ENCODE data around the gene TGFBR3.

TGFBR3 gene

GRCh38 chr1:91647061-91647460 is 238.9 kb downstream of the TGFBR3 start:
- in situ Hi-C loops (cut with HindIII; ENCODE audit: low pct_ligation_motif_present, low sequenced_read_pairs), result no loop called here
- Histone ChIP-seq H3K27ac (no peak overlapping the region), H3K4me3 (ENCODE audit: low read depth, low read length) (no peak overlapping the region), H3K27me3 (replicated peaks) (no peaks in the 10 kb centered on the region), H3K36me3 (replicated peaks) (no peaks in the 10 kb centered on the region)
- TF ChIP-seq CTCF (IDR thresholded peaks at IDR 0.05; ENCODE audit: low read depth, low read length, missing control alignments), result no peak
- DNase-seq, result no peak

GRCh38 chr1:91645031-91645430 is 240.9 kb downstream of the TGFBR3 start:
- TF ChIP-seq CTCF (IDR thresholded peaks at IDR 0.05; ENCODE audit: low read depth, low read length, missing control alignments), result no peak
- in situ Hi-C loops (cut with HindIII; ENCODE audit: low pct_ligation_motif_present, low sequenced_read_pairs), result no loop called here
- Histone ChIP-seq H3K36me3 (replicated peaks) (no peaks in the 10 kb centered on the region), H3K27me3 (replicated peaks) (no peaks in the 10 kb centered on the region), H3K4me3 (ENCODE audit: low read depth, low read length) (no peak overlapping the region), H3K27ac (no peak overlapping the region)
- no peak for DNase-seq

- Histone ChIP-seq H3K36me3 (replicated peaks) (no peaks in the 10 kb centered on the region), H3K27ac (no peak overlapping the region), H3K4me3 (ENCODE audit: low read depth, low read length) (no peak overlapping the region), H3K27me3 (replicated peaks) (no peaks in the 10 kb centered on the region)
- in situ Hi-C loops (cut with HindIII; ENCODE audit: low pct_ligation_motif_present, low sequenced_read_pairs), result no loop called here
- no peak for DNase-seq
- no peak for TF ChIP-seq CTCF (IDR thresholded peaks at IDR 0.05; ENCODE audit: low read depth, low read length, missing control alignments)
These were observed 242.5 kb downstream of the TGFBR3 start for GRCh38 chr1:91643431-91643830.

GRCh38 chr1:91640877-91641526 is 244.9 kb downstream of the TGFBR3 start:
- in situ Hi-C loops (cut with HindIII; ENCODE audit: low pct_ligation_motif_present, low sequenced_read_pairs), result no loop called here
- no peak overlapping the region for H3K4me3 ChIP-seq (ENCODE audit: low read depth, low read length)
- no peaks in the 10 kb centered on the region for H3K27me3 ChIP-seq (replicated peaks)
- DNase-seq, result no peak
- TF ChIP-seq CTCF (IDR thresholded peaks at IDR 0.05; ENCODE audit: low read depth, low read length, missing control alignments), result no peak
- no peaks in the 10 kb centered on the region for H3K36me3 ChIP-seq (replicated peaks)
- H3K27ac ChIP-seq, result no peak overlapping the region

GRCh38 chr1:91637539-91637994 is 248.4 kb downstream of the TGFBR3 start:
- no peak for DNase-seq
- in situ Hi-C loops (cut with HindIII; ENCODE audit: low pct_ligation_motif_present, low sequenced_read_pairs), result no loop called here
- Histone ChIP-seq H3K4me3 (ENCODE audit: low read depth, low read length) (no peak overlapping the region), H3K27me3 (replicated peaks) (no peaks in the 10 kb centered on the region), H3K27ac (no peak overlapping the region), H3K36me3 (replicated peaks) (no peaks in the 10 kb centered on the region)
- TF ChIP-seq CTCF (IDR thresholded peaks at IDR 0.05; ENCODE audit: low read depth, low read length, missing control alignments), result no peak

GRCh38 chr1:91635763-91636162 is 250.2 kb downstream of the TGFBR3 start:
- in situ Hi-C loops (cut with HindIII; ENCODE audit: low pct_ligation_motif_present, low sequenced_read_pairs), result no loop called here
- no peak for TF ChIP-seq CTCF (IDR thresholded peaks at IDR 0.05; ENCODE audit: low read depth, low read length, missing control alignments)
- Histone ChIP-seq H3K36me3 (replicated peaks) (no peaks in the 10 kb centered on the region), H3K27me3 (replicated peaks) (no peaks in the 10 kb centered on the region), H3K27ac (no peak overlapping the region), H3K4me3 (ENCODE audit: low read depth, low read length) (no peak overlapping the region)
- DNase-seq, result no peak
